ENCODE results near the gene CTNNA3.

GRCh38 chr10:66349076-66349475, 1346.9 kb downstream of the CTNNA3 start:
- TF ChIP-seq, protein P1, sequence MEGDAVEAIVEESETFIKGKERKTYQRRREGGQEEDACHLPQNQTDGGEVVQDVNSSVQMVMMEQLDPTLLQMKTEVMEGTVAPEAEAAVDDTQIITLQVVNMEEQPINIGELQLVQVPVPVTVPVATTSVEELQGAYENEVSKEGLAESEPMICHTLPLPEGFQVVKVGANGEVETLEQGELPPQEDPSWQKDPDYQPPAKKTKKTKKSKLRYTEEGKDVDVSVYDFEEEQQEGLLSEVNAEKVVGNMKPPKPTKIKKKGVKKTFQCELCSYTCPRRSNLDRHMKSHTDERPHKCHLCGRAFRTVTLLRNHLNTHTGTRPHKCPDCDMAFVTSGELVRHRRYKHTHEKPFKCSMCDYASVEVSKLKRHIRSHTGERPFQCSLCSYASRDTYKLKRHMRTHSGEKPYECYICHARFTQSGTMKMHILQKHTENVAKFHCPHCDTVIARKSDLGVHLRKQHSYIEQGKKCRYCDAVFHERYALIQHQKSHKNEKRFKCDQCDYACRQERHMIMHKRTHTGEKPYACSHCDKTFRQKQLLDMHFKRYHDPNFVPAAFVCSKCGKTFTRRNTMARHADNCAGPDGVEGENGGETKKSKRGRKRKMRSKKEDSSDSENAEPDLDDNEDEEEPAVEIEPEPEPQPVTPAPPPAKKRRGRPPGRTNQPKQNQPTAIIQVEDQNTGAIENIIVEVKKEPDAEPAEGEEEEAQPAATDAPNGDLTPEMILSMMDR (conservative IDR thresholded peaks at IDR 0.05; ENCODE audit: low read depth, low read length) = no peak
- no peak for TF ChIP-seq RFX5 (IDR thresholded peaks at IDR 0.05; ENCODE audit: low read depth, low read length)
- TF ChIP-seq, protein P2, sequence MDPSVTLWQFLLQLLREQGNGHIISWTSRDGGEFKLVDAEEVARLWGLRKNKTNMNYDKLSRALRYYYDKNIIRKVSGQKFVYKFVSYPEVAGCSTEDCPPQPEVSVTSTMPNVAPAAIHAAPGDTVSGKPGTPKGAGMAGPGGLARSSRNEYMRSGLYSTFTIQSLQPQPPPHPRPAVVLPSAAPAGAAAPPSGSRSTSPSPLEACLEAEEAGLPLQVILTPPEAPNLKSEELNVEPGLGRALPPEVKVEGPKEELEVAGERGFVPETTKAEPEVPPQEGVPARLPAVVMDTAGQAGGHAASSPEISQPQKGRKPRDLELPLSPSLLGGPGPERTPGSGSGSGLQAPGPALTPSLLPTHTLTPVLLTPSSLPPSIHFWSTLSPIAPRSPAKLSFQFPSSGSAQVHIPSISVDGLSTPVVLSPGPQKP (IDR thresholded peaks at IDR 0.05; ENCODE audit: borderline replicate concordance, low read depth, low read length) = no peak
- TF ChIP-seq SMC3 (IDR thresholded peaks at IDR 0.05; ENCODE audit: low read depth, low read length) = no peak
- no peak for TF ChIP-seq CEBPB (IDR thresholded peaks at IDR 0.05; ENCODE audit: low read depth, low read length)
- no peak for TF ChIP-seq POLR2A (IDR thresholded peaks at IDR 0.05; ENCODE audit: low read depth, low read length)
